HG03066 (cell line): ENCODE results near the gene SAFB.

Experiments
- ATAC-seq: cut with Tn5 transposase; IDR thresholded peaks from one replicate; pipeline ENCODE4 v1.9.1; 2021; ENCODE audit warnings: low read depth; ENCODE audit not compliant: unreplicated experiment

Gene SAFB

DNA sequence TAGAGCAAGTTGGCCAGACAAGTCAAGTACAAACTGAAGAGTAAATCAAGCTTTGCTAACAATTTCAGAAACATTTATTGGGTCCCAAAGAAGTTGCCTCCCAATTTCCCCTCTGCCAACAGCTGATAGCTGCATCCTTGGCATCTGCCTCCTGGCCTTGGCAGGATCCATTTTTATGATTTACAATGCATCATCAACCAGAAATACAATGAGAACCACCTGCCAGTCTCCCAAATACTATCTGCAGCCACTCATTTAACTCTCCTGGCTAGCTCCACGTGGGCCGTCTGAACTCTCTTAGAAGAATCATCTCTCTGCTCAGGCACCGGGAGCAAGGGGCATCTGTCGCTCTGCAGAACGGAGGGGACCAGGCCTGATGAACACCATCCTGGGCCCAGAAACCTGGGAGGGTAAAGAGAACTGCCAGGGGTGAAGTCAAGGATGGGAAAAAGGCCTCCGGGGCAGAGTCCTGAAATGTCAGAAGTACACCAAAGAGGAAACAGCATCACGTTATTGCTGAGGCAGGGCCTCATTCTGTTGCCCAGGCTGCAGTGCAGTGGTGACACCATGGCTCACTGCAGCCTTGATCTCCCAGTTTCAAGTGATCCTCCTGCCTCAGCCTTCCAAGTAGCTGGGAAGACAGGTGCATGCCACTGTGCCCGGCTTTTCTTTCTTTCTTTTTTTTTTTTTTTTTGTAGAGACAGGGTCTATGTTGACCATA is 94.5 kb downstream of the SAFB start:
- ATAC-seq = no peak
